Epithelial cell of proximal tubule (primary cell): ENCODE measurements around the gene INPP4A. TPM values are rescaled to one million over a fixed set of nuclear protein-coding genes. Genes with fewer than 3 reads are reported as not detected.

Experiments used
- DNase-seq: peaks from one replicate; pipeline ENCODE4 v3.0.0-alpha.2; 2011; ENCODE audit warnings: low read depth
- H3K4me3 ChIP-seq: 2 replicates; pipeline ENCODE4 v1.5.1; 2011; ENCODE audit warnings: low read depth, mild to moderate bottlenecking, low read length
- total RNA-seq: library from RNA; depleted of rRNA; stranded (reverse); fragments of >200 nt; gene quantifications from 2 replicates; pipeline ENCODE4 v1.2.3, GENCODE V29; 2015
- TF ChIP-seq, protein P1 (sequence below): conservative IDR thresholded peaks from 2 replicates; pipeline ENCODE4 v1.5.1; 2012; ENCODE audit warnings: low read depth, mild to moderate bottlenecking, low read length

INPP4A gene
- total RNA-seq, 1 donor from 2014 or later = 12.2 TPM

DNA sequence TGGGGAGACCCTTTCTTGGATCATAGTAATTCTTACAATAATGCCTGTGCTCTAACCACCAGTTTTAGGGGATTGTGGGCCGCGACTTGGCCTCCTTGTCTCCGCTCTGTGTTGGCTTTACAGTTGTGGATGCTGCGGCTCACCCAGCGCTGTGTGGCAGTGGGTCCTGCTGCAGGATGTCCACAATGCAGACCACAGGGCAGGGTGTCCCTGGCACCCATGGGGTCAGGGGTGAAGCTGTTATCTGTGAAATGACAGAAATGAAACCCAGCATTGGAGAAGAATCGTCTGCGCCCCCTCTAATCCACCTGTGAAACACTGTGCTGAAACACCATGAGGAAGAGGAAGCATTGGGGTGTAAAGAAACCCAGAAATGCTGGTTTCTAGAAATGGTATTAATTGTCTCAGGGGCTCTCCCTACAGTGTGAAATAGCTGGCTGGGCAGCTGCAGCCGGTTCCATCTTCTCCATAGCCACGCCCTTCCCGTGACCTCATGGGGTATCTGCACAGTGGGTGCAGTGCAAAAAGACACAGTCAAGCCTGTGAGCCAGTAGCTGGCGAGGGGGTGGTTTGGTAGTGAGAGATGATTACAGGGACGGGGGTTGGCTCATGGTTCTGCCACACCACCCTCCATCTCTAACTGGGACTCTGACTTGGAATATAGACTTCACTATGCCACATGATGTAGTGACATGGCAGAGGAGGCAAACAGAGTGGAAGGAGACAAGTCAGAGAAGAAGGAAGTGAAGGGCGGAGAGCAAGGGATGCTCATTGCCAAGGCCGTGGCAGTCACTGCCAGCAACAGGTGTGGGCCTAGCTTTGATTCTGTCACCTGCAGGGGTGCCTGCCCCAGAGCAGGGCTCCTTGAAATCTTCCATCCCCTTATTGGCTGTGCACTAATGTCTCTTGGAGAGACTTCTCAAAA is 16.2 kb downstream of the INPP4A start:
- TF ChIP-seq, protein P1, sequence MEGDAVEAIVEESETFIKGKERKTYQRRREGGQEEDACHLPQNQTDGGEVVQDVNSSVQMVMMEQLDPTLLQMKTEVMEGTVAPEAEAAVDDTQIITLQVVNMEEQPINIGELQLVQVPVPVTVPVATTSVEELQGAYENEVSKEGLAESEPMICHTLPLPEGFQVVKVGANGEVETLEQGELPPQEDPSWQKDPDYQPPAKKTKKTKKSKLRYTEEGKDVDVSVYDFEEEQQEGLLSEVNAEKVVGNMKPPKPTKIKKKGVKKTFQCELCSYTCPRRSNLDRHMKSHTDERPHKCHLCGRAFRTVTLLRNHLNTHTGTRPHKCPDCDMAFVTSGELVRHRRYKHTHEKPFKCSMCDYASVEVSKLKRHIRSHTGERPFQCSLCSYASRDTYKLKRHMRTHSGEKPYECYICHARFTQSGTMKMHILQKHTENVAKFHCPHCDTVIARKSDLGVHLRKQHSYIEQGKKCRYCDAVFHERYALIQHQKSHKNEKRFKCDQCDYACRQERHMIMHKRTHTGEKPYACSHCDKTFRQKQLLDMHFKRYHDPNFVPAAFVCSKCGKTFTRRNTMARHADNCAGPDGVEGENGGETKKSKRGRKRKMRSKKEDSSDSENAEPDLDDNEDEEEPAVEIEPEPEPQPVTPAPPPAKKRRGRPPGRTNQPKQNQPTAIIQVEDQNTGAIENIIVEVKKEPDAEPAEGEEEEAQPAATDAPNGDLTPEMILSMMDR = no peak
- H3K4me3 ChIP-seq = no peak overlapping the region
- no peak for DNase-seq

GRCh38 chr2:98461498-98462049 is 16.9 kb downstream of the INPP4A start:
- TF ChIP-seq, protein P1 = no peak
- no peak for DNase-seq
- no peak overlapping the region for H3K4me3 ChIP-seq

- no peak overlapping the region for H3K4me3 ChIP-seq
- TF ChIP-seq, protein P1 = no peak
- DNase-seq = no peak
These were observed 18.4 kb downstream of the INPP4A start for GRCh38 chr2:98463081-98463481.

- TF ChIP-seq, protein P1 = no peak
- no peak overlapping the region for H3K4me3 ChIP-seq
- DNase-seq = no peak
These were observed 18.9 kb downstream of the INPP4A start for GRCh38 chr2:98463551-98463971.

GRCh38 chr2:98463988-98464771 is 19.5 kb downstream of the INPP4A start:
- TF ChIP-seq, protein P1 = no peak
- H3K4me3 ChIP-seq = no peak overlapping the region
- DNase-seq = no peak

- no peak overlapping the region for H3K4me3 ChIP-seq
- no peak for DNase-seq
- TF ChIP-seq, protein P1 = no peak
These were observed 20.2 kb downstream of the INPP4A start for GRCh38 chr2:98464772-98465310.
